SU-DHL-6 (cell line): ENCODE data around the gene MERTK.

Experiments
- EZH2phosphoT487 ChIP-seq: fragments of 200-600 bp; sonication (generic), shearing (Covaris generic); conservative IDR thresholded peaks from 2 replicates; pipeline ENCODE4 v1.6.1; 2018; ENCODE audit warnings: mild to moderate bottlenecking, antibody characterized with exemption, low read length, moderate library complexity, mixed read lengths
- TF ChIP-seq, protein P1 (sequence below): fragments of 200-600 bp; sonication (generic); IDR thresholded peaks from one replicate; pipeline ENCODE4 v1.5.1; 2017; ENCODE audit warnings: antibody characterized with exemption, mild to moderate bottlenecking, low read length, moderate library complexity; ENCODE audit not compliant: insufficient read depth, poor library complexity, severe bottlenecking

DNA sequence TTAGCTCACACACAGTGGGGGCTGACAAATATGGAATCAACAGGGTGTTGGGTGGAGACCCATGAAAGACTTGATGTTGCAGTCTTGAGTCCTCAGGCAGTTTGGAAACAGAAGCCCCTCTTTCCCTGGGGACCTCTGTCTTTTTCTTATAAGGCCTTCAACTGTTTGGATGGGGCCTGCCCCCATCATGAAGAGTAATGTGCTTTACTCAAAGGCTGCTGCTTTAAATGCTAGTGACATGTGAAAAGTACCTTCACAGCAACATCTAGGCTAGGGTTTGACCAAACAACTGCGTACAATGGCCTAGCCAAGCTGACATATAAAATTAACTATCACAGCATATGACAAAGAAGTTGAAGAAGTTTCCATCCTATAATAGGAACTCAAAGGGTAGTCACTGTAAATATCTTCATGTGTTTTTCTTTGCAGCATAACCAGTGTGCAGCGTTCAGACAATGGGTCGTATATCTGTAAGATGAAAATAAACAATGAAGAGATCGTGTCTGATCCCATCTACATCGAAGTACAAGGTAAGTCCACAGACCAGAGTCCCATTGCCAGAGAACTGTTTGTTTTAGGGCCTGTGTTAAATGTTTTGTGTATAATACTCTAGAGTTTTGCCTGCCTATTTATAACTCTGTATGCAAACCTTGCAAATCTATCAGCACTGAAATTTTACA lies 46.3 kb downstream of the MERTK start:
- TF ChIP-seq, protein P1, sequence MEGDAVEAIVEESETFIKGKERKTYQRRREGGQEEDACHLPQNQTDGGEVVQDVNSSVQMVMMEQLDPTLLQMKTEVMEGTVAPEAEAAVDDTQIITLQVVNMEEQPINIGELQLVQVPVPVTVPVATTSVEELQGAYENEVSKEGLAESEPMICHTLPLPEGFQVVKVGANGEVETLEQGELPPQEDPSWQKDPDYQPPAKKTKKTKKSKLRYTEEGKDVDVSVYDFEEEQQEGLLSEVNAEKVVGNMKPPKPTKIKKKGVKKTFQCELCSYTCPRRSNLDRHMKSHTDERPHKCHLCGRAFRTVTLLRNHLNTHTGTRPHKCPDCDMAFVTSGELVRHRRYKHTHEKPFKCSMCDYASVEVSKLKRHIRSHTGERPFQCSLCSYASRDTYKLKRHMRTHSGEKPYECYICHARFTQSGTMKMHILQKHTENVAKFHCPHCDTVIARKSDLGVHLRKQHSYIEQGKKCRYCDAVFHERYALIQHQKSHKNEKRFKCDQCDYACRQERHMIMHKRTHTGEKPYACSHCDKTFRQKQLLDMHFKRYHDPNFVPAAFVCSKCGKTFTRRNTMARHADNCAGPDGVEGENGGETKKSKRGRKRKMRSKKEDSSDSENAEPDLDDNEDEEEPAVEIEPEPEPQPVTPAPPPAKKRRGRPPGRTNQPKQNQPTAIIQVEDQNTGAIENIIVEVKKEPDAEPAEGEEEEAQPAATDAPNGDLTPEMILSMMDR = no peak
- TF ChIP-seq EZH2phosphoT487 = no peak
